DND-41 (cell line): Measurements from ENCODE around the gene EIF2S1.

Experiments
- ATAC-seq: fragments of 200-7000 bp; cut with Tn5 transposase; 3 replicates; pipeline ENCODE4 v1.9.1; 2021; ENCODE audit warnings: low read depth; ENCODE audit not compliant: insufficient read depth
- DNase-seq: peaks from one replicate; pipeline ENCODE4 v3.0.0-alpha.2; 2020
- H2AFZ ChIP-seq: 2 replicates; pipeline ENCODE4 v1.6.0; 2012; ENCODE audit warnings: low read depth, low read length
- H3K27ac ChIP-seq: 2 replicates; pipeline ENCODE4 v1.5.1; 2012; ENCODE audit warnings: low read length, inconsistent platforms
- H3K27me3 ChIP-seq: fragments of 200-600 bp; sonication (generic); 2 replicates; pipeline ENCODE4 v1.6.0; 2012; ENCODE audit warnings: low read length, mild to moderate bottlenecking, inconsistent platforms; ENCODE audit not compliant: insufficient read depth, poor library complexity
- H3K36me3 ChIP-seq: 2 replicates; pipeline ENCODE4 v1.5.1; 2012; ENCODE audit warnings: low read length, inconsistent platforms; ENCODE audit not compliant: insufficient read depth
- H3K4me1 ChIP-seq: 2 replicates; pipeline ENCODE4 v1.5.1; 2012; ENCODE audit warnings: mild to moderate bottlenecking, low read length; ENCODE audit not compliant: insufficient read depth
- H3K4me2 ChIP-seq: 2 replicates; pipeline ENCODE4 v1.6.0; 2012; ENCODE audit warnings: mild to moderate bottlenecking, moderate library complexity, low read length, inconsistent platforms; ENCODE audit not compliant: insufficient read depth
- H3K4me3 ChIP-seq, 2 experiments: fragments of 200-600 bp in 1 of 2; shearing (Covaris generic) in 1 of 2; 2 replicates each; pipeline ENCODE4 v1.5.1; 2012 to 2016; ENCODE audit warnings: inconsistent platforms in 2 of 2, low read length in 2 of 2, mild to moderate bottlenecking in 2 of 2, low read depth in 1 of 2, moderate library complexity in 1 of 2
- H3K79me2 ChIP-seq: 2 replicates; pipeline ENCODE4 v1.6.0; 2012; ENCODE audit warnings: low read length, inconsistent platforms; ENCODE audit not compliant: insufficient read depth
- H3K9ac ChIP-seq: 2 replicates; pipeline ENCODE4 v1.6.0; 2012; ENCODE audit warnings: low read depth, mild to moderate bottlenecking, inconsistent platforms, low read length, moderate library complexity
- H3K9me3 ChIP-seq: 2 replicates; pipeline ENCODE4 v1.5.1; 2012; ENCODE audit warnings: low read length, moderate library complexity, mild to moderate bottlenecking, inconsistent platforms; ENCODE audit not compliant: insufficient read depth, severe bottlenecking
- H4K20me1 ChIP-seq: 2 replicates; pipeline ENCODE4 v1.6.0; 2012; ENCODE audit warnings: low read length; ENCODE audit not compliant: insufficient read depth
- EZH2 ChIP-seq: IDR thresholded peaks from 3 replicates; pipeline ENCODE4 v1.6.1; 2012; ENCODE audit warnings: borderline replicate concordance, low read depth, mild to moderate bottlenecking, moderate library complexity, low read length, inconsistent platforms; ENCODE audit not compliant: severe bottlenecking
- TF ChIP-seq, protein P1 (sequence below): IDR thresholded peaks from 2 replicates; pipeline ENCODE4 v1.5.1; 2012; ENCODE audit warnings: borderline replicate concordance, low read length, moderate library complexity, mild to moderate bottlenecking; ENCODE audit not compliant: poor library complexity, severe bottlenecking; ENCODE audit errors: extremely low read depth

Gene EIF2S1

DNA sequence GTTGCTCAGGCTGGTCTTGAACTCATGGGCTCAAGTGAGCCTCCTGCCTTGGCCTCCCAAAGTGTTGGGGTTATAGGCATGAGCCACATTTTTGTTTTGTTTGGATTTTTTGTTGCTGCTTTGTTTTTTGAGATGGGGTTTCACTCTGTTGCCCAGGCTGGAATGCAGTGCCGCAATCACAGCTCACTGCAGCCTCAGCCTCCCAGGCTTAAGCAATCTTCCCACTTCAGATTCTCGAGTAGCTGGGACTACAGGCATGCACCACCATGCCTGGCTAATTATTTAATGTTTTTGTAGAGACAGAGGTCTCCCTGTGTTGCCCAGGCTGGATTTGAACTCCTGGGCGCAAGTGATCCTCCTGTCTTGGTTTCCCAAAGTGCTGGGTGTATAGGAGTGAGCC is 57.5 kb downstream of the EIF2S1 start:
- H3K36me3 ChIP-seq, result no peaks in the 10 kb centered on the region
- no peak for DNase-seq

DNA sequence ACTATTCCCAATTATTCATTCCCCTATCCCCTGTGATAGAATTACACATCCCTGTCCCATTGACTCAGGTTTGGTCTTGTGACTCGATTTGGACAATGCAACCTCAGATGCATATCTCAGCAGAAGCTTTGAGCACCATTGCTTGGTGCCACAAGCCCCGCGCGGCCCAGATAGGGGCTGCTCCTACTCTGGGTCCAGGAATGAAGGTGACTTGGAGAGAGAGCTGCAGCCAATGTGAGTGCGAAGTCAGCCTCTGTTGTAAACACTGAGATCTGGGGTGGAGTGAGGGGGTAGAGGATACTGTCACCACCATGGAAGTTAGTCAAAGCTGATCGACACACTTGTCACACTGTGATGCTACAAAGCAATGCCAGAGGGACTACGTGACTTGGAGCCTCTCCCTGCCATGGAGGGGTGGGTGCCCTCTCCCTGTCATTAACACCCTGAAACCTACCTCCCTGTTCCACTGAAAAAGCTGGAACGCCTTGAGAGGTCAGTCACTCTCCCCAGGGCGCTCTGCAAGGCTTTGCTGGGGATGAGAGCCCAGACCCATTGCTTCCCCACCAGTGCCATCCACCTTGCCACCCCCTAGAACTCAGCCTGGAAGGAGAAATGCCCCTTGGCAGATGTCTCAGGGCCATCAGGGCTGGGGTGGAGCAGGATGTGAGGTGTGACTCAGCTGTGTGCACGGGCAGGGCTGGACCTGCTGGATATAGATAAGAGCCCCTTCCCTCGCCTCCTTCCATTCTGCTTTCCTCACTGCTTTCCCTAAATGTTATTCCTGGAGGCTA is 58.5 kb downstream of the EIF2S1 start:
- Histone ChIP-seq H3K79me2 (no peaks in the 10 kb centered on the region), H3K4me2 (no peak overlapping the region), H3K9ac (no peak overlapping the region), H3K27ac (no peak overlapping the region), H3K36me3 (no peaks in the 10 kb centered on the region), H3K9me3 (no peaks in the 10 kb centered on the region), H3K4me3 (no peak overlapping the region), H4K20me1 (no peaks in the 10 kb centered on the region), H3K4me1 (no peaks in the 10 kb centered on the region), H3K27me3 (peaks cover 5% of the 10 kb centered on the region), H2AFZ (no peak overlapping the region)
- no peak for ATAC-seq
- TF ChIP-seq EZH2, result no peak
- TF ChIP-seq, protein P1, sequence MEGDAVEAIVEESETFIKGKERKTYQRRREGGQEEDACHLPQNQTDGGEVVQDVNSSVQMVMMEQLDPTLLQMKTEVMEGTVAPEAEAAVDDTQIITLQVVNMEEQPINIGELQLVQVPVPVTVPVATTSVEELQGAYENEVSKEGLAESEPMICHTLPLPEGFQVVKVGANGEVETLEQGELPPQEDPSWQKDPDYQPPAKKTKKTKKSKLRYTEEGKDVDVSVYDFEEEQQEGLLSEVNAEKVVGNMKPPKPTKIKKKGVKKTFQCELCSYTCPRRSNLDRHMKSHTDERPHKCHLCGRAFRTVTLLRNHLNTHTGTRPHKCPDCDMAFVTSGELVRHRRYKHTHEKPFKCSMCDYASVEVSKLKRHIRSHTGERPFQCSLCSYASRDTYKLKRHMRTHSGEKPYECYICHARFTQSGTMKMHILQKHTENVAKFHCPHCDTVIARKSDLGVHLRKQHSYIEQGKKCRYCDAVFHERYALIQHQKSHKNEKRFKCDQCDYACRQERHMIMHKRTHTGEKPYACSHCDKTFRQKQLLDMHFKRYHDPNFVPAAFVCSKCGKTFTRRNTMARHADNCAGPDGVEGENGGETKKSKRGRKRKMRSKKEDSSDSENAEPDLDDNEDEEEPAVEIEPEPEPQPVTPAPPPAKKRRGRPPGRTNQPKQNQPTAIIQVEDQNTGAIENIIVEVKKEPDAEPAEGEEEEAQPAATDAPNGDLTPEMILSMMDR, result no peak
- DNase-seq, result no peak

More for the DNA sequence above, 57.5 kb downstream of the EIF2S1 start:
- Histone ChIP-seq H3K27me3 (no peaks in the 10 kb centered on the region), H3K9me3 (no peaks in the 10 kb centered on the region), H3K4me2 (no peak overlapping the region), H3K79me2 (no peaks in the 10 kb centered on the region), H4K20me1 (no peaks in the 10 kb centered on the region), H3K4me3 (no peak overlapping the region), H2AFZ (no peak overlapping the region), H3K9ac (no peak overlapping the region), H3K27ac (no peak overlapping the region), H3K4me1 (no peaks in the 10 kb centered on the region)
- ATAC-seq, result no peak
- TF ChIP-seq EZH2, result no peak
- TF ChIP-seq, protein P1, result no peak

DNA sequence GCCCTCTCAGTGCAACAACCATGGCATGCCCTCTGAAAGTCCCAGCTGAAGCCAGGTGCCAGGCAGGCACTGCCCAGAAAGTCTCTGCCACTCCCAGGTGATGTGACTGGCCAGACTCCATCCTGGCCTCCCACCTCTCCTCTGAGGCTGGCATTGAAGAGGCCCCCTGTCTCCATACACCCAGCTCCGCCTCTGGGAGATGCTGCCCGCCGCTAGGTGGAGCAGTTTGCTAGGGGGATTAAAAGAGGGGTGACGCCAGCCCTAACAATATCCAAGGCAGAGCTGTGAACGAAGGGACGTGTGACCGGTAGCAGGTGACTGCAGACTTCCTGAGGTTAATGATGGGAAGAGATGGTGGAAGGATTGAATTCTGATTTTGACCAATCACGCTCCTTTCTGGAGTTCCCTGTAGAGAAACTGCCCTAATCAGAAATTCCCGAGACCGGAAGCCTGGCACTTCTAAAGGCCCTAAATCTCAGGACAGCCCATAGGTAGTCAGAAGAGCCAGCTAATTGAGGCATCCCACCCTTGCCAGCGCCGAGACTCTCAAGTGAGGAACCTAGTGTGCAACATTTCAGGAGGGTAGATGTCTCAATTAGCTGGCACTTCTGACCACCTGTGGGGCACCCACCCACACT is 60.1 kb downstream of the EIF2S1 start:
- Histone ChIP-seq H3K4me1 (no peaks in the 10 kb centered on the region), H3K79me2 (no peaks in the 10 kb centered on the region), H3K9ac (no peak overlapping the region), H3K27me3 (peaks cover 11% of the 10 kb centered on the region), H3K36me3 (no peaks in the 10 kb centered on the region), H3K4me3 (no peak overlapping the region), H3K4me2 (no peak overlapping the region), H3K27ac (no peak overlapping the region), H2AFZ (no peak overlapping the region), H4K20me1 (no peaks in the 10 kb centered on the region), H3K9me3 (no peaks in the 10 kb centered on the region)
- TF ChIP-seq EZH2, result no peak
- TF ChIP-seq, protein P1, result peak; percentile 75
- peak; percentile 84 for ATAC-seq
- peak; percentile 60 for DNase-seq
